Activated gamma-delta T cell (primary cell): ENCODE measurements around the gene RPS2.

Experiments used
- DNase-seq: peaks from one replicate; lab custom pipeline; 2025; lab: John Stamatoyannopoulos, UW

The RPS2 gene

DNA sequence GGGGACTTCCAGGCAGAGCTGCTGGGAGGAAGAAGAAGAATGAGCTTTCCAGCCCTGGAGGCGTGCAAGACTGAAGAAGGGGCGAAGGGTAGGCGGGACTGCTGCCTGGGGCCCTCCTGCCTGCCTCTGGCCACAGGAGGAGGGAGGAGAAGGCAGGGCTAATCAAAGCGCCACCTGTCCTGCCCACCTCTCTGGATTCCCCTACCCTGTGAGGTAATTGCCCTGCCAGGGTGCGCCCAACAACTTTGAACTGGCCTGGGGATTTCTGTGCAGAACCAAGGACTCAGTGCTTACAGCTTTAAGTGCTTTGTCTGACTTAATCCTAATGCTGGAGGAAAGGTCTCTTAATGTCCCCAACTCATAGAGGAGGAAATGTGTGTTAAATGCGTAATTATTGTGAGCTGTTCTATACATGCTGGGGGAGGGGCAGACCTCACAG is 16.8 kb upstream of the RPS2 start, which contains the start of gene NOXO1:
Gene NOXO1 (minus strand): TSS at position 72 of the 439 bp plus-strand sequence. CDS start 290 bp downstream, outside the sequence.
- no peak for DNase-seq

DNA sequence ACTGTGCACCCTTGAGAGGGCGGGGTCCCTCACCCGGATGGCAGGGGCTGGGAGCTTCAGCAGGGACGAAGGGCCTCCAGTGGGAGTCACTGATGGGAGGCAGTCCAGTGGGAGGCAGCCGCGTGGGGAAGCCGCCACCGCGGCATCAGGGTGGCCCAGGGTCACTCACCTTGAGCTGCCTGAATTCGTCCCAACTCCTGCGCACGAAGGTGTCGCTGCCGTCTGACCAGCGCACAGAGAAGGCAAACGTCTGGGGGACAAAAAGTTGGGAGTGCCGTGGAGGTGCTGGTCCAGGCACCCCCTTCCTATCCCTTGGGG is 16.1 kb upstream of the RPS2 start:
- no peak for DNase-seq

DNA sequence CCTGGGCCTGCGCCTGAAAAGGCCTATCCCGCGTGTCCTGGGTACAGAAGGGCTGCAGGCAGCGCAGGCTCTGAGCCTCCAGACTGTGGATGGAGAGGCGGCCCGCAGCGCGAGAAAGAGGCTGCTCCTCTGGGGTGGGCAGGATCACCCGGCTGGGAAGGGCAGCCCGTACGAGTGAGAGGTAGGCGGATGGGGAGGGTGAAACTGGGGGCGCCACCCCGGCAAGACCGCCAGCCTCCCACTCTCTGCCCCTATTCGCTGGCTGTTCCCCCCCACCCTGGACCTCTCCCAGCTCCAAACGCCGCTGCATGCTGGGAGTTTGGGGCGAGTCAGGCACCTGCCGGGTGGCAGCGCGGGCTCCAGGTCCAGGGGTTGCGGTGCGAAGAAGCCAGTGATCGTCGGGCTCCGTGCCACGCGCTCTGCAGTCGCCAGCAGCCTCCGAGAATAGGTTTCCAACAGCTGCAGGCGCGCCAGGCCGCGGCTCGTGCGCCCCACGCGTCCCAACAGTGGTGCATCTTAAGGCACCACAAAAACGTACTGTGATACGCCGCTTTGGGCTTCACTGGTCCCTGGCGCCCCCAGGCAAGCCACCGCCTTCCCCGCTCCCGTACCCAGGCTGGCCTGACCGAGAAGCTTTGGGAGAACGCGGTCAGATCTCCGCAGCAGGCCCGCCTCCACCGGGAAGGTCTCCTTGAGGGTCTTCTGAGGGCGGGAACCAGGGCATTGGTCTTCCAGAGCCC is 15.6 kb upstream of the RPS2 start:
- DNase-seq = no peak

DNA sequence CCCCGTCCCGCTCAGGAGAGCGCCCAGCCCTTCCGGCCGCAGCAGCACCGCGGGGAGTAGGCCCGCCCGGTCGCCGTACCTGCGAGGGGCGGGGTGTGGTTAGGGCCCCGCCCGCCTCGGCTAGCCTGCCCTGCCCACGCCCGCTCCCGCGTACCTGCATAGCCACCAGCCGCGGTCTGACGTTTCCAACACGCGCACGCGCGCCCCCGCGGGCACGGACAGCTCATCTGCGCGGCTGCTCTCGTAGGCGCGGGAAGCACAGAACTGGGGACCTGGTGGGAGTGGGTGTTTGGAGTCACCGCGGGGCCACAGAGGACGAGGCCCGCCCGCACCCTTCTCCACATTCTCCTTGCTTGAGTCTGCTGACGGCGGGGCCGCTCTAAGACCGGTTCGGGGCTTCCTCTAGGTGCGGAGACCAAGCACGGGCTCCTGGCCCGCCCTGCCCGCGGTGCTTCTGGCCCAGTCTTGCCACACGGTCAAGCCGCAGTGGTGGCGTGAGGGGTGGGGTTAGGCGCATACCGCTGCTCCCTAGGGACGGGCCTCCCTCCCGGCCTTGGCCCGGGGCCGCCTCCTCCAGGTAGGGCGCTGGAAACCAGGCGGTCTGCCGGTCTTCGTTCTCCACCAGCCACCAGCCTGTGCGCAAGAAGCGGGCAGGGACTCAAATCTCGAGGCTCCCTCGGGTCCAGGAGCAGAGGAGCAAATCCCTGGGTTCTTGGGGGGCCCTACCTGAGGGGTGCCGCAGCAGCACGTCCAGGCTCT is 14.8 kb upstream of the RPS2 start:
- no peak for DNase-seq

DNA sequence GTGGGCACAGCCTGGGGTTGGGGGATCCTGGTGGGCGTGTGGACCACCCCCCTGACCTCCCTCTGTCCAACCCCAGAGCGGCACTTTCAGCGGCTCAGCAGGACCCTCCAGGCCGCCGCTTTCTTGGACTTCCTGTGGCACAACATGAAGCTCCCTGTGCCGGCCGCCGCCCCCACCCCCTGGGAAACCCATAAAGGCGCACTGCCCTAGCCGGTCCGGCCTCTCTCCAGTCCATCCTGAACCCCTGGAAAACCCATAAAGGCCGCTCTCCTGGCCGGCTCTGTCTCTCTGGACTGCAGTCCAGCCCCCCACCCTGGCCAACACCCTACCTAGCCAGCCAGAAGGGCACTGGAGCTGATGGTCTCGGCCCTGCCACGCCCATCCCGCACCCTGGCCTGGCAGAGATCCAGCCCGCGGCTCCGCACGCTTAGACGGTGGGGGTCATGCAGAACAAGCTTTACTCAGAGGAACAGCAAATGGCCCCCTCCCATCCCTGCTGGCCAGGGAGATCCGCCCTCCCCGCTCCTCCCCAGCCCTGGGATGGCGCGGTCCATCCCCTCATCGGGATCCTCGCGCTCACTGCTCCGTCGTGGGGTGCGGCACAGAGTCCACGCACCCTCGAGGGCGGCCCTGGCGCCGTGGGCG is 14.0 kb upstream of the RPS2 start:
- no peak for DNase-seq

DNA sequence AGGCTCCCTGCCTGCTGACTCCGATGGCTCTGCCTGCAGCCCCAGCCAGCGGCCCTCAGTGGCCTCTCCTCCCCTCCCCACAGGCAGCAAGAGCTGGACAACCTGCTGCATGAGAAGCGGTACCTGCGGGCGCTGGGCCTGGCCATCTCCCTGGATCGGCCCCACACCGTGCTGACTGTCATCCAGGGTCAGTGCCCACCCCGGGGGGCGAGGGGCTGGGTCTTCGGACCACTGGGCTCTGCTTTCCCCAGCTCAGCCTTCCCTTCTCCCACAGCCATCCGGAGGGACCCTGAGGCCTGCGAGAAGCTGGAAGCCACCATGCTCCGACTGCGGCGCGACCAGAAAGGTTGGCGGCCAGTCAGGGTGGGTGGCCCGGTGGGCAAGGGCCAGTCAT is 13.2 kb upstream of the RPS2 start:
- no peak for DNase-seq

DNA sequence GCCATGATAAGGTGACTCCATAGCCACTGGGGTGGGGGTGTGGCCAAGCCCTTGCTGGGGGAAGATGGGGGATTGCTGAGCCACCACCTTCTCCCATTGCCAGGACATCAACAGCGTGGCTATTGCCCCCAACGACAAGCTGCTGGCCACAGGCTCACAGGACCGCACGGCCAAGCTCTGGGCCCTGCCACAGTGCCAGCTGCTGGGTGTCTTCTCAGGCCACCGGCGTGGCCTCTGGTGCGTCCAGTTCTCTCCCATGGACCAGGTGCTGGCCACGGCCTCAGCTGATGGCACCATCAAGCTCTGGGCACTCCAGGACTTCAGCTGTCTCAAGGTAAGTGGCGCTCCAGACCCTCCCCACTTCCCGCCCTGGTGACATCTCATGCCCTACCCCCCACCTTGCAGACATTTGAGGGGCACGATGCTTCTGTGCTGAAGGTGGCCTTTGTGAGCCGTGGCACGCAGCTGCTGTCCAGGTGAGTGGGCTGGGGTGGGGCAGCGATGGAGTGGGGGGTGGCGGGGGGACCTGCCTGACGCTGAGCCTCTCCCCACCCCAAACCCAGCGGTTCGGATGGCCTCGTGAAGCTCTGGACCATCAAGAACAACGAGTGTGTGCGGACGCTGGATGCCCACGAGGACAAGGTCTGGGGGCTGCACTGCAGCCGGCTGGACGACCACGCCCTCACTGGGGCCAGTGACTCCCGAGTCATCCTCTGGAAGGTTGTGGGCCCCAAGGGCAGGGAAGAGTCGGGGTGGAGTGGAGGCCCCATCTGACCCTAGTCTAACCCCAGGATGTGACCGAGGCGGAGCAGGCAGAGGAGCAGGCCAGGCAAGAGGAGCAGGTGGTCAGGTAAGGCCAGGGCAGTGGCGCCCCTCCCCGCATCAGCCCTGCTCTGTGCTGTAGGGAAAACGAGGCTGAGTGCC is 12.6 kb upstream of the RPS2 start:
- no peak for DNase-seq

DNA sequence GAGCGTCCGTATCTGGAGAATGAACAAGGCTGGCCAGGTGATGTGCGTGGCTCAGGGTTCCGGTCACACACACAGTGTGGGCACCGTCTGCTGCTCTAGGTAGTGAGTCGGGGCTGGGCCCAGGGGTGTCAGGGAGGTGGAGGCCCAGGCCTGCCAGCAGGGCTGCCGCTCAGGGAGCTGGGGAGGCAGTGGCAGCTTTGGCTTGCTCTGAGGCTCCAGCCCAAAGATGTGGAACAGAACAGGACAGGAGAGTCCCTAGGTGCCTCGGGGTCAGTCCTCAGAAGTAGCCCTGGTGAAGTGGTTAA is 11.5 kb upstream of the RPS2 start:
- DNase-seq = no peak

DNA sequence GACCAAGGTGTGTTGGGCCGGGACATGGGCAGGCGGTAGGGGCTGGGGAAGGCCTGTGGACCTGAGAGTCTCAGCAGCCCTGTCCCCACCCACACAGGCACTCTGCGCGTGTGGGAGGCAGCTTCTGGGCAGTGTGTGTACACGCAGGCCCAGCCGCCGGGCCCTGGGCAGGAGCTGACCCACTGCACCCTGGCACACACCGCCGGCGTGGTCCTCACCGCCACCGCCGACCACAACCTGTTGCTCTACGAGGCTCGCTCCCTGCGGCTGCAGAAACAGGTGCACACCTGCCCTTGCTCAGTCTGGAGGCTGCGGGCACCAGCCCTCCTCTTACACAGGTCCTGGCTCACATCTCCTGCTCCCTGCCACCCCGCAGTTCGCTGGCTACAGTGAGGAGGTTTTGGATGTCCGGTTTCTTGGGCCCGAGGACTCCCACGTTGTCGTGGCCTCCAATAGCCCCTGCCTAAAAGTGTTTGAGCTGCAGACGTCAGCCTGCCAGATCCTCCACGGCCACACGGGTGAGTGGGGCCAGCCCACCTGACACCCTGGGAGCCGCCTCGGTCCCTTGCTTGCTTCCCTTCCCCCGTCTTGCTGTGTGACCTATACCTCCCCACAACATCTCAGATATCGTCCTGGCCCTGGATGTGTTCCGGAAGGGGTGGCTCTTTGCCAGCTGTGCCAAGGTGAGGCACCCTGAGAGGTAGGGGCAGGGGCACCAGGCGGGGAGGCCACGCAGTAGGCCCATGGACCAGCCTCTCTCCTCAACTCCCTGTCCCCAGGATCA is 11.0 kb upstream of the RPS2 start:
- no peak for DNase-seq

DNA sequence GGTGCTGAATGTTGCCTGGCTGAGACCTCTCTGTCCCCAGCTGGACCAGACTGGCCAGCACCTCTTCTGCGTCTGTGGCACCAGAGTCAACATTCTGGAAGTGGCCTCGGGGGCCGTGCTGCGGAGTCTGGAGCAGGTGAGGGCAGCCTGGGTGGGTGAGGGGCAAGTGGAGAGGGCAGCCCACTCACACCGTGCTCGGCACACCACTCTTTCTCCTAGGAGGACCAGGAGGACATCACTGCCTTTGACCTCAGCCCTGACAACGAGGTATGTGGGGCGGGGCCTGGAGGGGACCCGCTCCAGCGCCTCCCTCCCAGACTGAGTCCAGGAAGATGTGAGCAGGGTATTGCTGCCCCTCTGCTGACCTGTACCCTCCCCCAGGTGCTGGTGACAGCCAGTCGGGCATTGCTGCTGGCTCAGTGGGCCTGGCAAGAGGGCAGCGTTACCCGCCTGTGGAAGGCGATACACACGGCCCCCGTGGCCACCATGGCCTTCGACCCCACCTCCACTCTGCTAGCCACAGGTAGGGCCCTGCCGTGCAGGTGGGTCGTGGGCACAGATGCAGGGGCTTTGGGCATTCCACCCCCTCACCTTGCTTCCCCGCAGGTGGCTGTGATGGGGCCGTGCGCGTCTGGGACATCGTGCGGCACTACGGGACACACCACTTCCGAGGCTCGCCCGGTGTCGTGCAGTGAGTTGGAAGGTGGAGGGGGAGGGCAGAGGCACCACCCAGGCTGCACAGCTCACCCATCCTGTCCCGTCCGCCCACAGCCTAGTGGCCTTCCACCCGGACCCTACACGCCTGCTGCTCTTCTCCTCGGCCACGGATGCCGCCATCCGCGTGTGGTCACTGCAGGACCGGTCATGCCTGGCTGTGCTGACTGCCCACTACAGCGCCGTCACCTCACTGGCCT is 9.8 kb upstream of the RPS2 start:
- no peak for DNase-seq

DNA sequence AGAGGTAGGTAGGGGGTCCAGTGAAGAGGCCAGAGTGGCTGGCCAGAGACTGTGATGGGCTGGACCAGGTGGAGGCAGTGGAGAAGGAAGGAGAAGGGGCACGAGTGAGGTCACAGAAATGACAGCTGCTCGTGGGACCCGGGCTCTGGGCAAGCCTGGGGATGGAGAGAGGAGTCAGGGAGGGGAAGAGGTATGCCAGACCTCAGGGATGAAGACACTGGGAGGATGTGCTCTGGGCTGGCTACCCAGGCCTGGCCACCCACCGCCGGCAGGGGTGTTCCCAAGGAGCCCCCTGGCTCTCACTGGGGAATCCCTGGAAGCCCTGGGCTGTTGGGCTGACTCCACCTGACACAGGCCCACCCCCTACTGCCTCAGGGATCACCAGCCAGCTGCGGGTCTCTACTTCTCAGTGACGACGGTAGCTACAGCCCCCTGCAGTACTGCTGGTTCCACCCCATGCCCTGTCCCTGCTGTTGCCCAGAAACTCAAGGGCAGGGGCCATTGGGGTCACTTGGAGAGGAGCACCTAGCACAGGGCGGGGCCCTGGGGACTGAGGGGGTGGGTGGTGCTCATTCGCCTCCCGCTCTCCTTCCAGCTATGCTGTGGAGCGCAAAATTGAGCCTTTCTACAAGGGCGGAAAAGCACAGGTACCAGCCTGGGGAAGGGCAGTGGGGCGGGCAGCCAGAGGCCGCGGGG is 9.0 kb upstream of the RPS2 start:
- DNase-seq = no peak

DNA sequence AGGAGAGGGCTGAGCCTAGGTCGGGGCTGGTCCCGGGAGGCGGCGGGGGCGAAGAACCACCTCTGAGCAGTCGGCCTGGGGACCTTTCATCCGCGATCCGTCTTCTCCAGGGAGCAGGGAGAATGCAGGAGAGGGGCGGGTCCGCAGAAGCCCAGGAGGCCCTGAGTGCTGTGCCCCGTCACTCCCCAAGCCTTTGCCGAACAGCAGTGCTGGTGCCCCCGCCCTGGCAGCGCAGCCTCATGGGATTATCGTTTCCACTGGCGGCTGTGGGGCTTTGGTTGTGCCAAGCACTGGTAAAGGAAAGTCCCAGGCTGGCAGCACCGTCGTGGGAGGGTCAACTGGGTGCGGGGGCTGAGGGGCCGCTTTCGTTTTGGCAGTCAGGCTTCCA is 7.9 kb upstream of the RPS2 start:
- DNase-seq = no peak

DNA sequence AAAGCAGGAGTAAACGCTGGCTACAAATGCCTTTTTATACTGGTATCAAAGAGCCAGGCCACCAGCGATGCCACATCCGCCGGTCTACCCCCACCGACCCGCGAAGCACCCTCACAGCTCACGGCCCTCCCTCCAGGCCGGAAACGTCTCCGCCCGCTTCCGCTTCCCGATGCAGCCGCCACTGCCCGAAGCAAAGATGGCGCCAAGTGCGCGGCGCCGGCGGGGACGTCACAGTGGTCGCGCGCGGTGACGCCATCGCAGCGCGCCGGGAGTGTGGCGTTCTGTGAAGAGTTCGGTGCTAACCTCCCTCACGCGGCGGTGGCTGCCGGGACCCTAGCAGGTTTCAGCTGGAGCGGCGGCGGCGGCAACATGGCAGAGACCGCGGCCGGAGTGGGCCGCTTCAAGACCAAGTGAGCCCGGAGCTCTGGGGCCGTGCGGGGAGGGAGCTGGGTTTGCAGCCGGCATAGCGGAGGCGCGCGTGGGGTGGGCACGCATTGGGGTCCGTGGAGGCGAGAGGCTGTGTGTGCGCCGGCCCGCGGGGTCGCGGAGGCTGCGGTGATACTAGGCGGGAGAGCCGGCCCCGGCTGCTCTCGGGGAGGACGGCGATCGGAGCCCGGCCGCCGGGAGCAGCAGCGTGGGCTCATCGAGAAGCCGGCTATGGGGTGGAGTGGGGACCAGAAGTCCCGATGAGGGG is 7.3 kb upstream of the RPS2 start, which contains the start of gene TBL3:
Gene TBL3 (plus strand): TSS at position 258 of the 694 bp plus-strand sequence. CDS start 112 bp downstream, at position 370.
- DNase-seq = peak; percentile 97

DNA sequence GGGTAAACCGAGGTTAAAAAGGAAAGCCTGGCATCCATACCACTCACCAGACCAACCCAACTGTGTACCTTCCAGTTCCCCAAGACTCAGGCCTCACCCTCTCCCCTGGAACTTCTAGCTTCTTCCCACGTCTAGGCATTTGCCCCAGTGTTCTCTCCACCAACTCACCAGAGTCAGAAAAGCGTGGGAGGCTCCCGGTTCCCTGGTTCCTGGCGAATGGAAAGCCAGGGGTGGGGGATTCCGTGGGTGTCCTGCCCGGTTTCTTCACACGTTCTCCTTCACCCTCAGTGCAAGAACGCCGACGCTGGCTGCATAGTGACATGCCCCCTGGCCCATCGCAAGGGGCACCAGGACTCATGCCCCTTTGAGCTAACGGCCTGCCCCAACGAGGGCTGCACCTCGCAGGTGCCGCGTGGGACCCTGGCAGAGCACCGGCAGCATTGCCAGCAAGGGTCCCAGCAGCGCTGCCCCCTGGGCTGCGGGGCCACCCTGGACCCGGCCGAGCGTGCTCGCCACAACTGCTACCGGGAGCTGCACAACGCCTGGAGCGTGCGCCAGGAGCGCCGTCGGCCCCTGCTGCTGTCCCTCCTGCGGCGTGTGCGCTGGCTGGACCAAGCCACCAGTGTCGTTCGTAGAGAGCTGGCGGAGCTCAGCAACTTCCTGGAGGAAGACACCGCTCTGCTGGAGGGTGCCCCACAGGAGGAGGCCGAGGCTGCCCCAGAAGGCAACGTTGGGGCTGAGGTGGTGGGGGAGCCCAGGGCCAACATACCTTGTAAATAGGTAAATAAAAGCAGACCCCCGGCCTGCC is 3.7 kb upstream of the RPS2 start:
- no peak for DNase-seq

DNA sequence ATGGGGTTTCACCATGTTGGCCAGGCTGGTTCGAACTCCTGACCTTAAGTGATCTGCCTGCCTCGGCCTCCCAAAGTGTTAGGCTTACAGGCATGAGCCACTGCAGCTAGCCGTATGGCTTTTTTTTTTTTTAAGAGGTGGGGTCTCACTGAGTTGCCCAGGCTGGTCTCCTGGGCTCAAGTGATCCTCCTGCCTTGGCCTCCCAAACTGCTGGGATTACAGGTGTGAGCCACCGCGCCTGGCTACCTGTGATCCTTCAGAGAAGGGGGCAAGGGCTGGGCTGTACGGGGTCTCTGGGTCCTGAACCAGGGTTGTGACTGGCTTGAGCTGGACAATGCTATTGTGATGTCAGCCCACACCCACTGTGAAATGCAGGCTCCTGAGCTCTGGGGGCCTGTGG is 1.8 kb upstream of the RPS2 start, which contains the start of gene RNF151:
Gene RNF151 (plus strand): TSS at position 397 of the 400 bp plus-strand sequence. CDS start 26 bp downstream, outside the sequence.
- no peak for DNase-seq

DNA sequence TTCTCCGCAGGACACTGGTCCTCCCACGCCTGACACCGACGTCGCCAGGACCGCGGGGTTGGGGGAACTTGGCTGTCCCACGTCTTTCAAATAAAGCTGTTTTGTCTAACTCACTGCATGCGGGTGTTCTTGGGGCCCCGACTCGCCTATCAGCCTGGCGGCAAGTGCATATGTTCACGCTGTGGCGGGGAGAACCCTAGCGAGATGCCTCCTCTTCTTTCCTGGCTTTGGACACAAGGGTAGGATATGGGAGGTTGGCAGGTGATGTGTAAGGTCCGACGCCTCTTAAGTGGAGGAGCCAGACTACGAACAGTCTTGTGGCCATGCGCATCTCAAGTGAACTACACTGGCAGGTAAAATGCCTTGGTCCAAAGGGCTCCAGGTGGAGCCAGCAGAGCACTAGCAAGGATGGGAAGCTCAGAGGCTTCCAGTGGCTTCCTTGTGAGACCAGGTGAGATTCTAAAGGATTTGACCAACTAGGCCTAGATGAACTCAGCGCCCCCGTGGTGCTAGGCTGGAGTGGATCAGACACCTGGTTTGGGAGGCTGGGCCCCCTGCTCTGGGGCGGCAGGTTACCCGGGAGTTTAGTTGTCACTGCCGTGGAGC is 873 bp upstream of the RPS2 start:
- no peak for DNase-seq

DNA sequence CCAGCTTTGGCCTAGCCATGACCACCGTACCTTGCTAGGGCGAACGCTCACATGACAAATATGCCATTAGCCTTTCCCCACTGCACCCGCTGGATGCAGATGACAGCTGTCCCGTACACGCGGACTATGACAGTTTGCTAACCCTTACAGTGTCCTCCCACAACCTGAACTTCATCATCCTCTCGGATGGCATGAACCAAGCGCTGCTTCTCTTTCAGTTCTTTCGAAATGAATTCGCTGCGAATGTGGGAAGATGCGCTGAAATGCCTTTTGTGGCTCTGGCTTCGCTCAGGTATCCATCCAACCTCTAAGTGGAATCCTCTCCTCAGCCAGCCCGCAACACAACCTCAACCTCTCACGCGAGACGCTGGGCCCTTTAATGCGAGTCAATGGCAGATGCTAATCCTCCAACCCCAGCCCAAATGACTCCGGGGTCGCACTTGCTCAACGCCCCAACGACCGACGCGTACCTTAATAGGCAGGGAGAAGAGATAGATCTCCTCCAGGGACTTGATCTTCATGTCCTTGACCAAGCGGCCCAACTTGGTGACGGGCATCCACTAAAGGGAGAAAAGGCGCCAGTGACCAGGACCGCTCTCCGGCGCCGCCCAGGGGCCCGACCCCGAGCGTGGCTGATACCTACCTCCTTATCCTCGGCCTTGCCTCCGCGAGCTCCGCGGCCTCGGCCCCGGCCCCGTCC is 670 bp downstream of the RPS2 start:
- DNase-seq = no peak
